OCI-LY7 (cell line): ENCODE data around the gene CCDC8. TPM values are rescaled to one million over a fixed set of nuclear protein-coding genes. Genes with fewer than 3 reads are reported as not detected.
"Not testable (repeated sequence)": the region's sequence is repeated elsewhere in the genome, so short reads cannot be mapped to it uniquely, and the experiment has no call there.

Source experiments
- BruUV-seq: library from RNA; stranded (reverse); fragments of 400-500 nt; replicated peaks from 2 replicates; lab custom pipeline; 2021; lab: Mats Ljungman, UMichigan
- CTCF ChIA-PET: fragments of 300-600 bp; sonication (Branson Sonifier 250); formaldehyde crosslinking; loops from one replicate; lab custom pipeline; 2022; ENCODE audit warnings: antibody characterized with exemption; ENCODE audit not compliant: unreplicated experiment; lab: Charles Lee
- POLR2A ChIA-PET: fragments of 300-600 bp; sonication (Branson Sonifier 250); formaldehyde crosslinking; loops from one replicate; lab custom pipeline; 2022; ENCODE audit warnings: antibody characterized with exemption; lab: Charles Lee
- DNase-seq: peaks from one replicate; pipeline ENCODE4 v3.0.0-alpha.2; 2015; ENCODE audit warnings: low spot score
- H2AFZ ChIP-seq: fragments of 200-600 bp; sonication (generic), shearing (Covaris generic); 2 replicates; pipeline ENCODE4 v1.6.1; 2014; ENCODE audit warnings: mild to moderate bottlenecking, antibody characterized with exemption, low read length, moderate library complexity
- H3K27ac ChIP-seq: fragments of 200-600 bp; sonication (generic); 2 replicates; pipeline ENCODE4 v1.5.1; 2014; ENCODE audit warnings: mixed run types, low read depth, mild to moderate bottlenecking, moderate library complexity, low read length, inconsistent platforms; ENCODE audit not compliant: poor library complexity, severe bottlenecking
- H3K36me3 ChIP-seq: fragments of 200-600 bp; sonication (generic); 2 replicates; pipeline ENCODE4 v1.6.1; 2014; ENCODE audit warnings: mild to moderate bottlenecking, antibody characterized with exemption, low read length, moderate library complexity, mixed read lengths; ENCODE audit not compliant: insufficient read depth
- H3K4me1 ChIP-seq: fragments of 200-600 bp; sonication (generic); 2 replicates; pipeline ENCODE4 v1.5.1; 2014; ENCODE audit warnings: mild to moderate bottlenecking, low read length; ENCODE audit not compliant: insufficient read depth, poor library complexity, severe bottlenecking
- H3K4me2 ChIP-seq: fragments of 200-600 bp; sonication (generic); 2 replicates; pipeline ENCODE4 v1.6.1; 2014; ENCODE audit warnings: mild to moderate bottlenecking, low read length
- H3K4me3 ChIP-seq: fragments of 200-600 bp; sonication (generic); 2 replicates; pipeline ENCODE4 v1.5.1; 2014; ENCODE audit warnings: mild to moderate bottlenecking, low read depth, low read length; ENCODE audit not compliant: poor library complexity, severe bottlenecking
- H3K79me2 ChIP-seq: fragments of 200-600 bp; sonication (generic); 2 replicates; pipeline ENCODE4 v1.6.1; 2016; ENCODE audit warnings: low read depth, mild to moderate bottlenecking, low read length, moderate library complexity, mixed read lengths; ENCODE audit not compliant: insufficient read depth
- H3K9me2 ChIP-seq: fragments of 200-600 bp; sonication (generic); 2 replicates; pipeline ENCODE4 v1.6.1; 2016; ENCODE audit warnings: mild to moderate bottlenecking, low read length, mixed read lengths; ENCODE audit not compliant: insufficient read depth
- H3K9me3 ChIP-seq: fragments of 200-600 bp; sonication (generic); 2 replicates; pipeline ENCODE4 v1.6.1; 2014; ENCODE audit warnings: mild to moderate bottlenecking, mixed run types, low read length, mixed read lengths
- H4K20me1 ChIP-seq: fragments of 200-600 bp; sonication (generic); 2 replicates; pipeline ENCODE4 v1.6.1; 2014; ENCODE audit warnings: mild to moderate bottlenecking, antibody characterized with exemption, low read length, moderate library complexity, mixed read lengths; ENCODE audit not compliant: insufficient read depth
- EZH2phosphoT487 ChIP-seq: fragments of 200-600 bp; sonication (generic); IDR thresholded peaks from 2 replicates; pipeline ENCODE4 v1.6.1; 2018; ENCODE audit warnings: low read depth, borderline replicate concordance, mild to moderate bottlenecking, mixed run types, antibody characterized with exemption, low read length, moderate library complexity, mixed read lengths
- intact Hi-C: fragments of 100-400 bp; cut with micrococcal nuclease; formaldehyde crosslinking; loops from one replicate; pipeline ENCODE4 v1.10.0; 2022; ENCODE audit not compliant: unreplicated experiment
- total RNA-seq, 2 experiments: library from RNA; depleted of rRNA in 1 of 2; stranded (reverse); fragments of >200 nt in 1 of 2; shearing (Covaris generic) in 1 of 2; gene quantifications; 2 replicates each; pipeline ENCODE4 v1.2.3, GENCODE V29; 2014 to 2022
- TF ChIP-seq, protein P1 (sequence below): fragments of 200-600 bp; sonication (generic); conservative IDR thresholded peaks from 2 replicates; pipeline ENCODE4 v1.5.1; 2014; ENCODE audit warnings: mild to moderate bottlenecking, antibody characterized with exemption, low read length, moderate library complexity, mixed read lengths

Gene CCDC8
- total RNA-seq, 2 experiments from 2014 or later, result 0.09 to 0.10 TPM

DNA sequence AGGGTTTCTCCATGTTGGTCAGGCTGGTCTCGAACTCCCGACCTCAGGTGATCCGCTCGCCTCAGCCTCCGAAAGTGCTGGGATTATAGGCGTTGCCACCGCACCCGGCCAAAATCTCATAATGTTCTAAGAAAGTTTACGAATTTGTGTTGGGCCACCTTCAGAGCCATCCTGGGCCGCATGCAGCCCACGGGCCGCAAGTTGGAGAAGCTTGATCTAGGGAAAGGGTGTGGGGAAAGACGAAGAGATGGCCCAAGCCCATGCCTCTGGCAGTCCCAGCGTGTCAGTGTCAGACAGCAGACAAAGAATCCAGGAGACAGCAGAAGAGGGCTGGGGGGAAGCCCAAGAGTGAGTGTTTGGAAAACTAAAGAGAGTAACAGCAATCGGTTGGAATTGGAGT is 32.7 kb upstream of the CCDC8 start:
- CTCF ChIA-PET, result no interaction called here

DNA sequence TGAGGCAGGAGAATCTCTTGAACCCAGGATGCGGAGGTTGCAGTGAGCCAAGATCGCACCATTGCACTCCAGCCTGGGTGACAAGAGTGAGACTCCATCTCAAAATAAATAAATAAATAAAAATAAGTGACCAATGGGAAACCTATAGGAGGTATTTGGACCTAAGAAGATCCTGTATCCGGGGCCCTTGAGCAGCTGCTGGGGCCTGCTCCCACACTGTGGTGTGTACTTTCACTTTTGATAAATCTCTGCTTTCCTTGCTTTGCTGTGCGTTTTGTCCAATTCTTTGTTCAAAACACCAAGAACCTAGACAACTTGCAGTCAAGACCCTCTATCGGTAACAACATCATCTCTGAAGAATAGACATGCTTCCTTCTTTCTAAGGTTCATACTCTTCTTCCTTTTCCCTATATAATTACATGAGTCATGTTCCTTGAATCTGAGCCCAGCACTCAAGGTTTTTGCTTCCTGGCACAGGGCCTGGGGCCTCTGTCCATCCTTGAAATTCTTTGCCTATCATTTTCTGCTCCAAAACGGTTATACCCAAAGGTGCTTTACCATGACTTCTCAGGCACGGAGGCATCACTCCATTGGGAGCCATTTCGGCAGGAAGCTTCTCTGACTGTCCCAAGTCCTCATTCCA is 29.6 kb upstream of the CCDC8 start:
- no peak for DNase-seq
- Histone ChIP-seq H3K4me1 (peaks cover 17% of the 10 kb centered on the region), H3K4me3 (no peak overlapping the region), H3K36me3 (no peaks in the 10 kb centered on the region), H3K27ac (no peak overlapping the region), H3K9me3 (no peaks in the 10 kb centered on the region), H3K79me2 (no peaks in the 10 kb centered on the region), H3K9me2 (no peaks in the 10 kb centered on the region), H3K4me2 (no peak overlapping the region), H4K20me1 (no peaks in the 10 kb centered on the region), H2AFZ (peak overlapping the region; percentile 34; the same call in 1 of the 2 replicates)
- intact Hi-C loops, result no loop called here
- POLR2A ChIA-PET, result interaction anchor here (2.0 kb wide), 1 partner anchor 23 kb away, joined by 10 read pairs; no protein-coding TSS in a partner anchor
- TF ChIP-seq EZH2phosphoT487, result no peak
- TF ChIP-seq, protein P1, sequence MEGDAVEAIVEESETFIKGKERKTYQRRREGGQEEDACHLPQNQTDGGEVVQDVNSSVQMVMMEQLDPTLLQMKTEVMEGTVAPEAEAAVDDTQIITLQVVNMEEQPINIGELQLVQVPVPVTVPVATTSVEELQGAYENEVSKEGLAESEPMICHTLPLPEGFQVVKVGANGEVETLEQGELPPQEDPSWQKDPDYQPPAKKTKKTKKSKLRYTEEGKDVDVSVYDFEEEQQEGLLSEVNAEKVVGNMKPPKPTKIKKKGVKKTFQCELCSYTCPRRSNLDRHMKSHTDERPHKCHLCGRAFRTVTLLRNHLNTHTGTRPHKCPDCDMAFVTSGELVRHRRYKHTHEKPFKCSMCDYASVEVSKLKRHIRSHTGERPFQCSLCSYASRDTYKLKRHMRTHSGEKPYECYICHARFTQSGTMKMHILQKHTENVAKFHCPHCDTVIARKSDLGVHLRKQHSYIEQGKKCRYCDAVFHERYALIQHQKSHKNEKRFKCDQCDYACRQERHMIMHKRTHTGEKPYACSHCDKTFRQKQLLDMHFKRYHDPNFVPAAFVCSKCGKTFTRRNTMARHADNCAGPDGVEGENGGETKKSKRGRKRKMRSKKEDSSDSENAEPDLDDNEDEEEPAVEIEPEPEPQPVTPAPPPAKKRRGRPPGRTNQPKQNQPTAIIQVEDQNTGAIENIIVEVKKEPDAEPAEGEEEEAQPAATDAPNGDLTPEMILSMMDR, result no peak
- CTCF ChIA-PET, result no interaction called here
- BruUV-seq, result no TSS peak

More for the DNA sequence above, 32.7 kb upstream of the CCDC8 start:
- Histone ChIP-seq H3K36me3 (no peaks in the 10 kb centered on the region), H3K4me1 (peaks cover 21% of the 10 kb centered on the region), H4K20me1 (no peaks in the 10 kb centered on the region), H3K9me3 (peaks cover 9% of the 10 kb centered on the region), H3K4me3 (no peak overlapping the region), H3K9me2 (no peaks in the 10 kb centered on the region), H2AFZ (no peak overlapping the region; the same call in 1 of the 2 replicates), H3K4me2 (no peak overlapping the region), H3K79me2 (no peaks in the 10 kb centered on the region), H3K27ac (no peak overlapping the region)
- intact Hi-C loops, result no loop called here
- POLR2A ChIA-PET, result interaction anchor here (1.0 kb wide), 1 partner anchor 11 kb away, joined by 3 read pairs; no protein-coding TSS in a partner anchor
- DNase-seq, result no peak
- TF ChIP-seq EZH2phosphoT487, result no peak
- TF ChIP-seq, protein P1, result no peak
- no TSS peak for BruUV-seq

DNA sequence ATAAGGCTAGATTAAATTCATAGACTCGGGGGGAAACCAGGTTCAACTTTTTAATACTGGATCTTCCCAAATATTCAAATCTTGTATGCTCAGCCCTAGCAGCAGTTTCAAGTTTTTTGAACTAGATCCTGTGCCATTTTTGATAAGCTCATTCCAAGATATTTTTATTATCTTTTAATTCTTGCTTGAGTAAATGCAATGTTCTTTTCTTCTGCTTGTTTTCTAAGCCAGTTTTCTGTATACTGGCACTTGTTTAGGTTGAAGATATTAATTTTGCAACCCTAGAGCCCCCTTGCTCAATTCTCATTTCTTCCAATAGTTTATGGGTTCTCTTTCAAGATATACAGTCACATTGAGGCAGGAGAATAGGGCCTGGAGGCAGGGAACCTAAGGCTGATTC is 28.5 kb upstream of the CCDC8 start:
- no peaks in the 10 kb centered on the region for H3K36me3 ChIP-seq
- CTCF ChIA-PET, result no interaction called here
- no peaks in the 10 kb centered on the region for H3K79me2 ChIP-seq
- H3K9me3 ChIP-seq, result no peaks in the 10 kb centered on the region
- no peak for TF ChIP-seq EZH2phosphoT487
- TF ChIP-seq, protein P1, result no peak
- no peak for DNase-seq
- no peaks in the 10 kb centered on the region for H4K20me1 ChIP-seq
- H3K4me1 ChIP-seq, result peaks cover 6% of the 10 kb centered on the region
- H3K4me3 ChIP-seq, result no peak overlapping the region
- POLR2A ChIA-PET, result interaction anchor here (0.6 kb wide), 1 partner anchor 1282 kb away, joined by 3 read pairs; no protein-coding TSS in a partner anchor
- no peak overlapping the region for H3K4me2 ChIP-seq
- H3K27ac ChIP-seq, result no peak overlapping the region
- no peaks in the 10 kb centered on the region for H3K9me2 ChIP-seq
- intact Hi-C loops, result no loop called here
- no peak overlapping the region for H2AFZ ChIP-seq
- BruUV-seq, result no TSS peak

DNA sequence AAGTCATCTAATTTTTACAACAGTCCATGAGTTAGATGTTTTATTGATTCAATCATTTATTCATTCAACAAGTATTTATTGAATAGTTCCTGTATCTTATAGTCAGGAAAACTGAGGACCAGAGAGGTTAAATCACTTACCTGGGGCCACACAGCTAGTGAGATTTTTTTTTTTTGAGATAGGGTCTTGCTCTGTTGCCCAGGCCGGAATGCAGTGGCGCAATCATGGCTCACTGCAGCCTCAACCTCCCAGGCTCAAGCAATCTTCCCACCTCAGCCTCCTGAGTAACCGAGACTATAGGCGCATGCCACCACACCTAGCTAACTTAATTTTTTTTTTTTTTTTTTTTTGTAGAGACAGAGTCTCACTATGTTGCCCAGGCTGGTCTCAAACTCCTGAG is 22.3 kb upstream of the CCDC8 start:
- DNase-seq, intact Hi-C loops, H3K4me2 ChIP-seq, H3K9me2 ChIP-seq, BruUV-seq, H3K4me3 ChIP-seq, POLR2A ChIA-PET, H3K9me3 ChIP-seq, H4K20me1 ChIP-seq, H3K36me3 ChIP-seq, H3K79me2 ChIP-seq, H3K27ac ChIP-seq, H2AFZ ChIP-seq: not testable (repeated sequence)
- H3K4me1 ChIP-seq, result peaks cover 22% of the 10 kb centered on the region
- CTCF ChIA-PET, result interaction anchor here (0.6 kb wide), 1 partner anchor 29 kb away, joined by 3 read pairs; no protein-coding TSS in a partner anchor
